Naive thymus-derived CD4-positive, alpha-beta T cell (primary cell): ENCODE data around the gene NDRG4. TPM values are rescaled to one million over a fixed set of nuclear protein-coding genes. Genes with fewer than 3 reads are reported as not detected.

Experiments used
- ATAC-seq: fragments of 150-1000 bp; cut with Tn5 transposase; 2 replicates; pipeline ENCODE4 v1.10.0; 2021; ENCODE audit warnings: mild to moderate bottlenecking, moderate library complexity
- CTCF ChIA-PET: fragments of 350-600 bp; sonication (Branson Sonifier 250); formaldehyde crosslinking; loops from one replicate; lab custom pipeline; 2021; ENCODE audit warnings: antibody characterized with exemption; lab: Charles Lee
- POLR2A ChIA-PET: fragments of 350-600 bp; sonication (Branson Sonifier 250); formaldehyde crosslinking; loops from one replicate; lab custom pipeline; 2021; ENCODE audit warnings: antibody characterized with exemption, inconsistent platforms; lab: Charles Lee
- DNase-seq, 9 donors: peaks; one replicate each; pipeline versions ENCODE4 v3.0.0 to v3.0.0-alpha.2; 2020 to 2022; ENCODE audit warnings: mixed read lengths in 1 of 9
- H3K27ac ChIP-seq: one replicate; pipeline ENCODE4 v1.7.0; 2013; ENCODE audit warnings: mild to moderate bottlenecking, low read depth, low read length, moderate library complexity
- H3K27me3 ChIP-seq, 2 donors: one replicate each; pipeline ENCODE4 v1.7.0; 2013; ENCODE audit warnings: low read length in 2 of 2, mild to moderate bottlenecking in 2 of 2, moderate library complexity in 2 of 2; ENCODE audit not compliant: control insufficient read depth in 2 of 2, insufficient read depth in 2 of 2
- H3K36me3 ChIP-seq, 3 experiments: 1 replicate in 2 of 3; 2 replicates in 1 of 3; pipeline ENCODE4 v1.7.0; 2013; ENCODE audit warnings: low read length in 3 of 3, mild to moderate bottlenecking in 3 of 3, moderate library complexity in 1 of 3; ENCODE audit not compliant: insufficient read depth in 3 of 3, control insufficient read depth in 2 of 3
- H3K4me1 ChIP-seq, 2 donors: one replicate each; pipeline ENCODE4 v1.7.0; 2013; ENCODE audit warnings: low read length in 2 of 2, mild to moderate bottlenecking in 2 of 2, moderate library complexity in 1 of 2; ENCODE audit not compliant: control insufficient read depth in 2 of 2, insufficient read depth in 2 of 2
- H3K4me3 ChIP-seq: 2 replicates; pipeline ENCODE4 v1.7.0; 2013; ENCODE audit warnings: mild to moderate bottlenecking, low read length
- H3K9me3 ChIP-seq, 3 experiments: 1 replicate in 2 of 3; 2 replicates in 1 of 3; pipeline ENCODE4 v1.7.0; 2013; ENCODE audit warnings: low read length in 3 of 3; ENCODE audit not compliant: control insufficient read depth in 2 of 3
- H3K27ac Mint-ChIP-seq, 9 donors: one replicate each; pipeline ENCODE4 v1.8.0; 2020 to 2022; ENCODE audit warnings: mixed read lengths in 9 of 9, mild to moderate bottlenecking in 8 of 9, moderate library complexity in 5 of 9, inconsistent platforms in 2 of 9
- H3K27me3 Mint-ChIP-seq, 5 donors: one replicate each; pipeline ENCODE4 v1.8.0; 2021 to 2022; ENCODE audit warnings: mixed read lengths in 5 of 5, mild to moderate bottlenecking in 1 of 5
- H3K36me3 Mint-ChIP-seq, 5 donors: one replicate each; pipeline ENCODE4 v1.8.0; 2020 to 2022; ENCODE audit warnings: mixed read lengths in 5 of 5, mild to moderate bottlenecking in 3 of 5, inconsistent platforms in 1 of 5
- H3K4me1 Mint-ChIP-seq, 7 donors: one replicate each; pipeline ENCODE4 v1.8.0; 2020 to 2022; ENCODE audit warnings: mixed read lengths in 7 of 7, mild to moderate bottlenecking in 3 of 7, inconsistent platforms in 1 of 7
- H3K4me3 Mint-ChIP-seq, 10 donors: one replicate each; pipeline ENCODE4 v1.8.0; 2020 to 2022; ENCODE audit warnings: mild to moderate bottlenecking in 10 of 10, mixed read lengths in 10 of 10, moderate library complexity in 6 of 10, inconsistent platforms in 2 of 10
- H3K9me3 Mint-ChIP-seq, 11 donors: one replicate each; pipeline ENCODE4 v1.8.0; 2020 to 2022; ENCODE audit warnings: mixed read lengths in 11 of 11, mild to moderate bottlenecking in 4 of 11, inconsistent platforms in 1 of 11, moderate library complexity in 1 of 11
- intact Hi-C, 2 donors: fragments of 100-400 bp; cut with micrococcal nuclease; formaldehyde crosslinking; loops; one replicate each; pipeline ENCODE4 v1.15.1; 2023
- polyA plus RNA-seq, 2 donors: library from polyadenylated mRNA; unstranded; fragments of 300-500 nt; fragmentation: Illumina TruSeq; gene quantifications; one replicate each; pipeline ENCODE4 v1.2.3, GENCODE V29; 2021
- total RNA-seq, 6 experiments: library from RNA in 5 of 6; stranded (reverse) in 5 of 6; gene quantifications; 1 replicate in 5 of 6; 2 replicates in 1 of 6; pipeline ENCODE4 v1.2.3 and lab custom pipeline; 2021 to 2026

NDRG4 gene
- total and polyA plus RNA-seq, 7 experiments from 2014 or later: 0.63 to 5.3 (median 2.4) TPM

GRCh38 chr16:58454856-58455255 is 45.1 kb upstream of the NDRG4 start:
- Mint-ChIP-seq H3K27me3 (peaks cover 12 to 41% (median 17%) of the 10 kb centered on the region in 5 donors), H3K9me3 (no peaks in the 10 kb centered on the region), H3K4me3 (no peak overlapping the region), H3K36me3 (no peaks in the 10 kb centered on the region), H3K27ac (no peak overlapping the region), H3K4me1 (peaks cover 0 to 11% (median 0%) of the 10 kb centered on the region in 7 donors)
- intact Hi-C loops: loop anchor here in 1 of 2 donors (5.0 kb wide), 1 partner anchor 63 kb away; the partner anchor contains the start of gene GINS3
- Histone ChIP-seq H3K36me3 (no peaks in the 10 kb centered on the region), H3K27ac (no peak overlapping the region), H3K9me3 (no peaks in the 10 kb centered on the region), H3K4me3 (no peak overlapping the region), H3K4me1 (no peaks in the 10 kb centered on the region), H3K27me3 (no peaks in the 10 kb centered on the region)
- POLR2A ChIA-PET: no interaction called here
- CTCF ChIA-PET: no interaction called here
- DNase-seq (no peak), ATAC-seq (no peak)

GRCh38 chr16:58455750-58456149 is 44.2 kb upstream of the NDRG4 start:
- Histone ChIP-seq H3K27ac (no peak overlapping the region), H3K9me3 (no peaks in the 10 kb centered on the region), H3K4me3 (no peak overlapping the region), H3K36me3 (no peaks in the 10 kb centered on the region), H3K27me3 (no peaks in the 10 kb centered on the region), H3K4me1 (no peaks in the 10 kb centered on the region)
- ChIA-PET CTCF (no interaction called here), POLR2A (no interaction called here)
- DNase-seq (no peak), ATAC-seq (no peak)
- peaks cover 12 to 41% (median 16%) of the 10 kb centered on the region in 5 donors for H3K27me3 Mint-ChIP-seq
- intact Hi-C loops: loop anchor here in 1 of 2 donors (5.0 kb wide), 1 partner anchor 63 kb away; the partner anchor contains the start of gene GINS3
- H3K9me3 Mint-ChIP-seq: no peaks in the 10 kb centered on the region
- H3K27ac Mint-ChIP-seq: no peak overlapping the region
- H3K4me1 Mint-ChIP-seq: peaks cover 0 to 8% (median 0%) of the 10 kb centered on the region in 7 donors
- no peaks in the 10 kb centered on the region for H3K36me3 Mint-ChIP-seq
- no peak overlapping the region for H3K4me3 Mint-ChIP-seq

DNA sequence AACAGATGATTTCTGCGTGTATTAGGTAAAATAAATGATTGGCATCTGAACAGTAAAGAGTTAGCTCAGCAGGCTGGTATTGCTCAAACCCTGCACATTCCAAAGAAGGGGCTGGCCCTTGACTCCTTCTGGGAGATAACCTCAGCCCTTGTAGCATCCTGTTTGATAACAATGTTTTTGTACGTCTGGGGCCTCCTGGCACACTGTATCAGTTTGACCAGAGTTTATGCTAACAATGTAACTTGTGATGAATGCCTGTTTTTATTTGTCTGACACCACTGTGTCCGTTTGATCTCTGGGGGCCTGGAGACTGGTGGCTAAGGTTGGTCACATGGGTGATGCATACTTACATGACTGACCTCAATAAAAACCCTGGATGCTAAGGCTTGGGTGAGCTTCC is 43.8 kb upstream of the NDRG4 start:
- POLR2A ChIA-PET: no interaction called here
- Mint-ChIP-seq H3K27ac (no peak overlapping the region), H3K4me3 (no peak overlapping the region), H3K27me3 (peaks cover 16 to 41% (median 16%) of the 10 kb centered on the region in 5 donors), H3K36me3 (no peaks in the 10 kb centered on the region), H3K4me1 (peaks cover 0 to 8% (median 0%) of the 10 kb centered on the region in 7 donors), H3K9me3 (no peaks in the 10 kb centered on the region)
- Histone ChIP-seq H3K36me3 (no peaks in the 10 kb centered on the region), H3K27me3 (no peaks in the 10 kb centered on the region), H3K9me3 (no peaks in the 10 kb centered on the region), H3K27ac (no peak overlapping the region), H3K4me3 (no peak overlapping the region), H3K4me1 (no peaks in the 10 kb centered on the region)
- CTCF ChIA-PET: no interaction called here
- no peak for DNase-seq
- intact Hi-C loops: loop anchor here in 1 of 2 donors (5.0 kb wide), 1 partner anchor 64 kb away; the partner anchor contains the start of gene GINS3
- ATAC-seq: no peak

- H3K27me3 ChIP-seq: no peaks in the 10 kb centered on the region
- no peak overlapping the region for H3K4me3 ChIP-seq
- Mint-ChIP-seq H3K9me3 (no peaks in the 10 kb centered on the region), H3K36me3 (no peaks in the 10 kb centered on the region), H3K27me3 (peaks cover 26 to 47% (median 30%) of the 10 kb centered on the region in 5 donors), H3K4me1 (peaks cover 0 to 8% (median 0%) of the 10 kb centered on the region in 7 donors), H3K4me3 (no peak overlapping the region), H3K27ac (peak overlapping the region in 1 of 9 donors; percentile 20)
- no peak for DNase-seq
- ChIA-PET CTCF (interaction anchor here (0.8 kb wide), 1 partner anchor 122 kb away, joined by 3 read pairs; no protein-coding TSS in a partner anchor), POLR2A (no interaction called here)
- no peaks in the 10 kb centered on the region for H3K36me3 ChIP-seq
- no peaks in the 10 kb centered on the region for H3K4me1 ChIP-seq
- intact Hi-C loops: loop anchor here in 1 of 2 donors (5.0 kb wide), 1 partner anchor 66 kb away; the partner anchor contains the start of gene GINS3
- no peaks in the 10 kb centered on the region for H3K9me3 ChIP-seq
- ATAC-seq: no peak
- H3K27ac ChIP-seq: no peak overlapping the region
Observed at GRCh38 chr16:58458606-58459343, 41.2 kb upstream of the NDRG4 start.

DNA sequence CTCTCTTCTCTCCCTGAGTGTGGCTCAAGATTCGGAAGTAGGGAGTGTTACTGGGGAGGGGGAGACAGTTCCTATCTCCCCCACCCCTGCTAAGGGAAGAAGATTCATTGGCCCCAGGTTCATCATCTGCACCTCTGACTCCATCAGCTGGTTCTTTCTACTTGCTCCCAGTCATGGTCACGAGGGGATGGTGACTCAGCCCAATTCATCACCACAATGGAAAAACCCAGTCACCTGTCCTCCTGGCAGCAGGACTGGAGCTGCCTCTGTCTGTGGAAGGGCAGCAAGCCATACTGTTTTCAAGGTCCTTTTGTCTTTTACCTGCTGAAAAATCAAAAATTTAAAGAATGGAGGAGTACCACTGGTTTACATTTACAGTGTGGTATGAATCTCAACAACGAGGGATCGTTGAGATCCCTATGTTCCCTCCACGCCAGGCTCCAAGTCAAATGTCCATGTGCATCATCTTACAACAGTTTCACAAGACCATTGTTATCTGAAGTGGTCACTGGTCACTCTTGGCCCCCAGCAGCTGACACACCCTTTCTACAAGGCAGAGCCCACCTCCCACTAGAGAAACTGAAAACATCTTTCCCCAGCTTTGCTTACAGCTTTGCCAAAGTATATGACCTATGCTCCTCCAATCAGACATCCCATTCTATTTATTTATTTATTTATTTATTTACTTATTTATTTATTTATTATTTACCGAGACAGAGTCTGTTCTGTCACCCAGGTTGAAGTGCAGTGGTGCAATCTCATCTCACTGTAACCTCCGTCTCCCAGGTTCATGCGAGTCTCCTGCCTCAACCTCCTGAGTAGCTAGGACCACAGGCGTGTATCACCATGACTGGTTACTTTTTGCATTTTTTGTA is 40.4 kb upstream of the NDRG4 start:
- DNase-seq (peak in 1 of 9 donors; percentile 69), ATAC-seq (peak; percentile 26)
- H3K9me3 Mint-ChIP-seq: no peaks in the 10 kb centered on the region
- Histone ChIP-seq H3K27me3 (no peaks in the 10 kb centered on the region), H3K4me3 (no peak overlapping the region), H3K4me1 (no peaks in the 10 kb centered on the region), H3K36me3 (no peaks in the 10 kb centered on the region), H3K9me3 (no peaks in the 10 kb centered on the region), H3K27ac (no peak overlapping the region)
- CTCF ChIA-PET: interaction anchor here (0.8 kb wide), 1 partner anchor 123 kb away, joined by 3 read pairs; no protein-coding TSS in a partner anchor
- peak overlapping the region in 1 of 10 donors; percentile 26 for H3K4me3 Mint-ChIP-seq
- no peaks in the 10 kb centered on the region for H3K36me3 Mint-ChIP-seq
- POLR2A ChIA-PET: no interaction called here
- no peak overlapping the region for H3K27ac Mint-ChIP-seq
- H3K27me3 Mint-ChIP-seq: peaks cover 20 to 41% (median 28%) of the 10 kb centered on the region in 5 donors
- intact Hi-C loops: loop anchor here in 1 of 2 donors (5.0 kb wide), 1 partner anchor 67 kb away; the partner anchor contains the start of gene GINS3
- H3K4me1 Mint-ChIP-seq: peaks cover 0 to 8% (median under 1%) of the 10 kb centered on the region in 7 donors

DNA sequence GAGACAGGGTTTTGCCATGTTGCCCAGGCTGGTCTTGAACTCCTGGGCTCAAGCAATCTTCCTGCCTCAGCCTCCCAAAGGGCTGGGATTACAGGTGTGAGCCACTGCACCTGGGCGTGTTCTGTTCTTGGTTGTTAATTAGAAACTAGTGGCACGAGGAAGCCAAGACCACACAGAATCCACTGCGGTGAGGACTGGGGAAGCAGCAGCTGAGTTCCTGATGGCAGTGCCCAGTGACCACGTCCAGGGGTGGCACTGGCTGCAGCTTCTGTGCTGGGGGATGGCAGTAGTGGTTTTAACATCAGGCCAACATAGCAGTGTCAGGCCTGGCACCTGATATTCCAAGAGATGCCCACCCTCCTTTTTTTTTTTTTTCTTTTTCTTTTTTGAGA is 39.7 kb upstream of the NDRG4 start:
- Mint-ChIP-seq H3K27ac (no peak overlapping the region), H3K4me1 (peaks cover 0 to 10% (median 7%) of the 10 kb centered on the region in 7 donors), H3K4me3 (no peak overlapping the region), H3K36me3 (no peaks in the 10 kb centered on the region), H3K27me3 (peaks cover 23 to 41% (median 32%) of the 10 kb centered on the region in 5 donors), H3K9me3 (no peaks in the 10 kb centered on the region)
- H3K4me3 ChIP-seq: no peak overlapping the region
- DNase-seq (no peak), ATAC-seq (no peak)
- ChIA-PET POLR2A (no interaction called here), CTCF (interaction anchor here (0.7 kb wide), 1 partner anchor 98 kb away, joined by 3 read pairs; no protein-coding TSS in a partner anchor)
- no peaks in the 10 kb centered on the region for H3K27me3 ChIP-seq
- H3K27ac ChIP-seq: no peak overlapping the region
- no peaks in the 10 kb centered on the region for H3K9me3 ChIP-seq
- intact Hi-C loops: no loop called here
- H3K4me1 ChIP-seq: no peaks in the 10 kb centered on the region
- H3K36me3 ChIP-seq: no peaks in the 10 kb centered on the region
